ENCODE measurements around the gene LEPR. TPM values are rescaled to one million over a fixed set of nuclear protein-coding genes. Genes with fewer than 3 reads are reported as not detected.

The LEPR gene
- total and polyA plus RNA-seq, 12 donors, result 3.8 to 16.2 (median 6.8) TPM

DNA sequence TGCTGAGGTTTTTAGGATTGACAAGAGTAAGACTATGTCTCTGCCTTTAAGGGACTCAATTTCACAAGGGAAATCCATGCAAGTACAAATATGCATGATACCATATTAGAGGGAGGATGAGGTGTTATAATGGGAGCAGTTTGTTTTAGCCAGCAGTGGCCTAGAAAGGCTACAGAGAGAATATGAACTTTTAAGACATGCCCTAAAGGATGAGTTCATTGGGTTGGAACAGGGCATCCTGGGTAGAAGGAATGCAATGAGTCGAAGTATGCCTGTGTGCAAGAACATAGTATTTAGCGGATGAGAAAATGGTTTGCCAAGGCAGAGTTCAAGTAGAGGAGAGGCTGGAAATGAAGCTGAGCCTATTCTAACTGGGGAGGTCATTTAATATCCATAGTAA, 32.6 kb upstream of the LEPR start:
- WGBS, 4 donors, result 90 to 96% (median 94%) methylated on average over 2 of the region's 2 CpGs
- Histone ChIP-seq H3K27me3 (no peaks in the 10 kb centered on the region), H3K4me3 (no peak overlapping the region), H3K36me3 (replicated peaks in 1 of 2) (no peaks in the 10 kb centered on the region), H3K9me3 (replicated peaks in 1 of 3) (no peaks in the 10 kb centered on the region), H3K27ac (no peak overlapping the region), H3K4me1 (replicated peaks in 1 of 2) (no peaks in the 10 kb centered on the region)
- no peak for DNase-seq
- TF ChIP-seq POLR2A (IDR thresholded peaks at IDR 0.05), result no peak
- TF ChIP-seq, protein P1, sequence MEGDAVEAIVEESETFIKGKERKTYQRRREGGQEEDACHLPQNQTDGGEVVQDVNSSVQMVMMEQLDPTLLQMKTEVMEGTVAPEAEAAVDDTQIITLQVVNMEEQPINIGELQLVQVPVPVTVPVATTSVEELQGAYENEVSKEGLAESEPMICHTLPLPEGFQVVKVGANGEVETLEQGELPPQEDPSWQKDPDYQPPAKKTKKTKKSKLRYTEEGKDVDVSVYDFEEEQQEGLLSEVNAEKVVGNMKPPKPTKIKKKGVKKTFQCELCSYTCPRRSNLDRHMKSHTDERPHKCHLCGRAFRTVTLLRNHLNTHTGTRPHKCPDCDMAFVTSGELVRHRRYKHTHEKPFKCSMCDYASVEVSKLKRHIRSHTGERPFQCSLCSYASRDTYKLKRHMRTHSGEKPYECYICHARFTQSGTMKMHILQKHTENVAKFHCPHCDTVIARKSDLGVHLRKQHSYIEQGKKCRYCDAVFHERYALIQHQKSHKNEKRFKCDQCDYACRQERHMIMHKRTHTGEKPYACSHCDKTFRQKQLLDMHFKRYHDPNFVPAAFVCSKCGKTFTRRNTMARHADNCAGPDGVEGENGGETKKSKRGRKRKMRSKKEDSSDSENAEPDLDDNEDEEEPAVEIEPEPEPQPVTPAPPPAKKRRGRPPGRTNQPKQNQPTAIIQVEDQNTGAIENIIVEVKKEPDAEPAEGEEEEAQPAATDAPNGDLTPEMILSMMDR (IDR thresholded peaks at IDR 0.05), result no peak
- intact Hi-C loops (cut with DNase I), result no loop called here

- TF ChIP-seq, protein P1 (IDR thresholded peaks at IDR 0.05), result no peak
- TF ChIP-seq POLR2A (IDR thresholded peaks at IDR 0.05), result no peak
- WGBS, 4 donors, result 94% methylated on average over 3 of the region's 3 CpGs
- no peaks in the 10 kb centered on the region for H3K9me3 ChIP-seq (replicated peaks in 1 of 3)
- intact Hi-C loops (cut with DNase I), result no loop called here
- no peak overlapping the region for H3K27ac ChIP-seq
- DNase-seq, result no peak
- H3K36me3 ChIP-seq (replicated peaks in 1 of 2), result peaks cover 0 to 1% of the 10 kb centered on the region in 2 donors
- H3K4me1 ChIP-seq (replicated peaks in 1 of 2), result no peaks in the 10 kb centered on the region
- no peak overlapping the region for H3K4me3 ChIP-seq
- H3K27me3 ChIP-seq, result no peaks in the 10 kb centered on the region
Observed at GRCh38 chr1:65388908-65389695, 31.4 kb upstream of the LEPR start.

DNA sequence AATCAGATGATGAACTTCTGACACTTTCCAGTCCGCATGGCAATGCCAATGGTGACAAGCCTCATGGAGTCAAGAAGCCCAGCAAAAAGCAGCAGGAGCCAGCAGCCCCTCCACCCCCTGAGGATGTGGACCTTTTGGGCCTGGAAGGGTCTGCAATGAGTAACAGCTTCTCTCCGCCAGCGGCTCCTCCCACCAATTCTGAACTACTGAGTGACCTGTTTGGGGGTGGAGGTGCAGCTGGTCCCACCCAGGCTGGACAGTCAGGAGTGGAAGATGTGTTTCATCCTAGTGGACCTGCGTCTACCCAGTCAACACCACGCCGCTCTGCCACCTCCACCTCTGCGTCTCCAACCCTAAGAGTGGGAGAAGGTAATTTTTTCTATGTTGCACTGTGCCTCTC, 28.0 kb upstream of the LEPR start:
- TF ChIP-seq POLR2A (IDR thresholded peaks at IDR 0.05), result no peak
- TF ChIP-seq, protein P1 (IDR thresholded peaks at IDR 0.05), result no peak
- no peaks in the 10 kb centered on the region for H3K4me1 ChIP-seq (replicated peaks in 1 of 2)
- WGBS, 4 donors, result 96 to 100% (median 98%) methylated on average over 5 to 7 of the region's 7 CpGs
- DNase-seq, result no peak
- H3K27ac ChIP-seq, result no peak overlapping the region
- peaks cover 0 to 15% of the 10 kb centered on the region in 2 donors for H3K36me3 ChIP-seq (replicated peaks in 1 of 2)
- H3K4me3 ChIP-seq, result no peak overlapping the region
- no peaks in the 10 kb centered on the region for H3K9me3 ChIP-seq (replicated peaks in 1 of 3)
- intact Hi-C loops (cut with DNase I), result no loop called here
- no peaks in the 10 kb centered on the region for H3K27me3 ChIP-seq

DNA sequence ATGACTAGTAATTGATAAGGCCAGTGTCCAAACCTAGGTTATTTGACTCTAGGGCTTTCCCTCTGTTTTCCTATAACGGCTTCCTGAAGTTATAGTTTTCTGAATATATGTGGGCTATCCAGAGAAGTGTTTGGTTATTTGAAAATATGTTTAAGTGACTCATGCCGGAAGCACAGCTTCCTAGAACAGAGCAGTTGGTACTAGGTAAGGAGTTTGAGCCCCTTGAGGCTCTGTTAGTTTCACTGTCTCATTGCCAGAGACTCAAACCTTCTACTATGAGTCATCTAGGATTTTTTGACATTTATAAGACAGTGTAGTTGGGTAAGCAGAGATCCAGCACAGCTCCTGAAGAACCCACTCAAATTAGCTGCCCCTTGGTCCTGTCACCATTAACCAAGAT, 27.1 kb upstream of the LEPR start:
- no peak overlapping the region for H3K4me3 ChIP-seq
- peaks cover 0 to 15% of the 10 kb centered on the region in 2 donors for H3K36me3 ChIP-seq (replicated peaks in 1 of 2)
- no peaks in the 10 kb centered on the region for H3K9me3 ChIP-seq (replicated peaks in 1 of 3)
- no peak for DNase-seq
- TF ChIP-seq, protein P1 (IDR thresholded peaks at IDR 0.05), result no peak
- TF ChIP-seq POLR2A (IDR thresholded peaks at IDR 0.05), result no peak
- no peaks in the 10 kb centered on the region for H3K4me1 ChIP-seq (replicated peaks in 1 of 2)
- no peaks in the 10 kb centered on the region for H3K27me3 ChIP-seq
- 82 to 96% (median 94%) methylated on average over 2 of the region's 2 CpGs for WGBS, 4 donors
- intact Hi-C loops (cut with DNase I), result no loop called here
- H3K27ac ChIP-seq, result no peak overlapping the region

All from adrenal gland (tissue), 12 donors.